ENCODE data around the gene ZNF860. TPM values are rescaled to one million over a fixed set of nuclear protein-coding genes. Genes with fewer than 3 reads are reported as not detected.

Gene ZNF860
- total RNA-seq, 1 experiment from 2014 or later = 8.9 TPM

GRCh38 chr3:32017286-32017685 lies 35.7 kb downstream of the ZNF860 start:
- no TSS peak for BruUV-seq (replicated peaks)
- POLR2A ChIA-PET = interaction anchor here (0.6 kb wide), 1 partner anchor 29 kb away, joined by 4 read pairs; no protein-coding TSS in a partner anchor
- H3K27ac ChIP-seq (ENCODE audit: low read length) = no peak overlapping the region; the same call in 1 of the 2 replicates

More at GRCh38 chr3:32017286-32017685, 35.7 kb downstream of the ZNF860 start:
- Histone ChIP-seq H3K4me3 (ENCODE audit: low read depth in 2 of 2, low read length in 2 of 2) (no peak overlapping the region), H3K9me3 (ENCODE audit: control insufficient read depth, insufficient read depth, low read depth, low read length) (no peaks in the 10 kb centered on the region), H3K4me1 (ENCODE audit: control insufficient read depth, insufficient read depth, low read length) (no peaks in the 10 kb centered on the region; the same call in 1 of the 2 replicates), H3K36me3 (ENCODE audit: control insufficient read depth, insufficient read depth, low read length) (no peaks in the 10 kb centered on the region), H3K27me3 (ENCODE audit: control insufficient read depth, insufficient read depth, low read length) (no peaks in the 10 kb centered on the region)
- CTCF ChIA-PET = interaction anchor here (0.5 kb wide), 1 partner anchor 400 kb away, joined by 4 read pairs; no protein-coding TSS in a partner anchor
- ATAC-seq (no peak), DNase-seq (ENCODE audit: low read depth, low spot score) (no peak)
- intact Hi-C loops (cut with micrococcal nuclease; ENCODE audit: unreplicated experiment) (no loop called here), in situ Hi-C loops (cut with HindIII; ENCODE audit: low pct_unique_long_range_greater_than_20kb, low sequenced_read_pairs) (no loop called here)
- TF ChIP-seq SIN3A (IDR thresholded peaks at IDR 0.05; ENCODE audit: borderline replicate concordance, insufficient read depth, low read depth, low read length) (no peak), CTCF (IDR thresholded peaks at IDR 0.05) (no peak), REST (IDR thresholded peaks at IDR 0.05; ENCODE audit: insufficient read depth in 1 of 2, low read depth in 2 of 2, low read length in 1 of 2) (no peak), TCF7L2 (IDR thresholded peaks at IDR 0.05; ENCODE audit: low read depth, low read length) (no peak), POLR2AphosphoS5 (IDR thresholded peaks at IDR 0.05; ENCODE audit: low read depth, low read length) (no peak)

All from Panc1 (cell line).